GM12875 (cell line): ENCODE results near the gene ITIH3.

ENCODE experiments used
- H3K4me3 ChIP-seq: one replicate; pipeline ENCODE4 v1.5.1; 2011; ENCODE audit warnings: low read depth, low read length, control low read depth
- TF ChIP-seq, protein P1 (sequence below): IDR thresholded peaks from 2 replicates; pipeline ENCODE4 v1.5.1; 2011; ENCODE audit warnings: low read depth, mild to moderate bottlenecking, control low read depth, inconsistent platforms, low read length, moderate library complexity, borderline replicate concordance; ENCODE audit not compliant: insufficient read depth

The ITIH3 gene

DNA sequence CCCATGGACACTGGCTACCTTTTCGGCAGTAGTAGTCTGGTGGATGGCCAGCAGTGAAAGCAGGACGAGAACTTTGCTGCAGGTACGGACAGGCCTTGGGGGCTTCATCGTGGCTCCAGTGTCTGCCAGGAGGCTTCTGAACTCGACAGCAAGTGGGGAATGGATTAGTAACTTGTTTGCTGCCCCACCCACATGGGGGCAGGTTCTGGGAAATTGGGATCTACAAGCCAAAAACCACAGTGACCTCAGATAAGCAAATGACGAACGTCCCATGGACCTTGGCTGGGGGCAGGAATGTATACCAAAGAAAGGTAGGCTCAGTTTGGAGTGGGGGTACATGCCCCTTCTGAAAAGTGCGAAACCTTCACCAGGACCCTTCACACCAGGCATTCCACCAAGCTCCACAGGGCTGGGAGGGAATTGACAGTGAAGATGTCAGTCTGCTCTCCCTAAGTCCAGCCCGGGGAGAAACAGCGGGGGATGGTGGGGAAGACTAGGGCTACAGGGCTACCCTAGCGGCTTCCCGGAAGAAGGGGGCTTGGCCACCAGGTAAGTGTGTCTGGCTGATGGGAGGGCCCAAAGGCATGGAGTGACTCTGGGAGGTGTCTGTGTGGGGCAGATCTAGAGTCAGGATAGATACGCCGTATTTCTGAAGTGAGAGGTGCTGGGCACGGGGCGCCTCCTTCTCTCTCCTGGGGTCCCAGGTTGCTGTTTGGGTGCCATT, 36.1 kb downstream of the ITIH3 start, which contains the start of gene ITIH4:
ITIH4 (minus strand) TSS at position 138 of the 724 bp plus-strand sequence; CDS start at position 108, 30 bp downstream.
- no peak within 1 kb of the TSS for H3K4me3 ChIP-seq
- TF ChIP-seq, protein P1, sequence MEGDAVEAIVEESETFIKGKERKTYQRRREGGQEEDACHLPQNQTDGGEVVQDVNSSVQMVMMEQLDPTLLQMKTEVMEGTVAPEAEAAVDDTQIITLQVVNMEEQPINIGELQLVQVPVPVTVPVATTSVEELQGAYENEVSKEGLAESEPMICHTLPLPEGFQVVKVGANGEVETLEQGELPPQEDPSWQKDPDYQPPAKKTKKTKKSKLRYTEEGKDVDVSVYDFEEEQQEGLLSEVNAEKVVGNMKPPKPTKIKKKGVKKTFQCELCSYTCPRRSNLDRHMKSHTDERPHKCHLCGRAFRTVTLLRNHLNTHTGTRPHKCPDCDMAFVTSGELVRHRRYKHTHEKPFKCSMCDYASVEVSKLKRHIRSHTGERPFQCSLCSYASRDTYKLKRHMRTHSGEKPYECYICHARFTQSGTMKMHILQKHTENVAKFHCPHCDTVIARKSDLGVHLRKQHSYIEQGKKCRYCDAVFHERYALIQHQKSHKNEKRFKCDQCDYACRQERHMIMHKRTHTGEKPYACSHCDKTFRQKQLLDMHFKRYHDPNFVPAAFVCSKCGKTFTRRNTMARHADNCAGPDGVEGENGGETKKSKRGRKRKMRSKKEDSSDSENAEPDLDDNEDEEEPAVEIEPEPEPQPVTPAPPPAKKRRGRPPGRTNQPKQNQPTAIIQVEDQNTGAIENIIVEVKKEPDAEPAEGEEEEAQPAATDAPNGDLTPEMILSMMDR: no peak

DNA sequence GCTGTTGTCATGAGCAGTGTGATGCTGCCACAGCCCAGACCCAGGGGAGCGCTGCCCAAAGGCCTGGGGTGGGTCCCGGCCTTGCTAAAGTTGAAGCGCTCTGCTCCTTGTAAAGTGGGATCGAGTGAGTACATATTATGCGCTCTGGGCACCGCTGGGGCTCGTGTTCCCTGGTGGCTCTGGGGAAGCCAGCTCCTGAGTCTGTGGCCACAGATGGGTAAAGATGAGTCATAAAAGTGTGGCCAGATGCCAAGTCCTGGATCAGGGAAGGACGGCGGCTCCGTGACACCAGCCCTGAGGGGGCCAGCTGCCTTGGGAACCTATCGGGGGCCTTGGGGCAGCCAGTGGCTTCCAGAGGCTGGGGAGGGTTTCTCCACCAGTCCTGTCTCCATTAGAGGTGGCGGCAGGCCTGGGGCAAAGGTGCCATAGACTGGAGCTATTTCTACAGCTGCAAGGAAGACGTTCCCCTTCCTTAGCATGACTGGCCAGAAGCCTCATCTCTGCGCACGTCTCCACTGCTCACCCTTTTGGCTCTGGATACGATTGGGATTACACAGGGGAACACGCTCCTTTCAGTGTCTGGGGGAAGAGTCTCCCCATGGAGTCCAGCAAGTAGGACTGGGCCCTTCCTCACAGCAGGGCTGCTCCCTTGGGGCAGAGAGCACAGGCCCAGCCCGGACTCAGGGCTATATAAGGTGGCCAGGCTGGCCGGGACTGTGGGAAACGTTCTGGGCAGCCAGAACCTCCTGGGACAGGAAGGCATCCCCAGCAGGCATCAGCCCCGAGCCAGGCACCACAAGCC, 37.1 kb downstream of the ITIH3 start:
- TF ChIP-seq, protein P1: no peak

DNA sequence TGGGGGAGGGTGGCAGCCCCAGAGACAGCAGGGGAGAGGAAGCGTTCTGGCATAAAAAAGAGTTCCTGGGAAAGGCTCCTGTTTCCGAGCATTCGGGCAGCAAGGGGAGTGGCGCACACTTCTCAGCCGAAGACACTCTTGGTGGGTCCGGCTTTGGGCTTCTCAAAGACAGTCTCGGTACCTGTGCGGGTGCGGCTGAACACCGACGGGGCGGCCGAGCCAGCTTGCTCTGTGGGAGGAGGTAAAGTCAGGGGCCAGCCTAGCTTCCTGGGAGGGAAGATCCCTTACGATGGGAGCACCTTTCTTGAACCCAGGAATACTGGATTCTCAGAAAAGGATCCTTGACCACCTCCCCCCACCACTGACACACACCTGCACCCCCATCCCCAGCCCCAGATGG, 38.6 kb downstream of the ITIH3 start:
- TF ChIP-seq, protein P1: no peak

More for the DNA sequence above, 37.1 kb downstream of the ITIH3 start:
- no peak overlapping the region for H3K4me3 ChIP-seq

DNA sequence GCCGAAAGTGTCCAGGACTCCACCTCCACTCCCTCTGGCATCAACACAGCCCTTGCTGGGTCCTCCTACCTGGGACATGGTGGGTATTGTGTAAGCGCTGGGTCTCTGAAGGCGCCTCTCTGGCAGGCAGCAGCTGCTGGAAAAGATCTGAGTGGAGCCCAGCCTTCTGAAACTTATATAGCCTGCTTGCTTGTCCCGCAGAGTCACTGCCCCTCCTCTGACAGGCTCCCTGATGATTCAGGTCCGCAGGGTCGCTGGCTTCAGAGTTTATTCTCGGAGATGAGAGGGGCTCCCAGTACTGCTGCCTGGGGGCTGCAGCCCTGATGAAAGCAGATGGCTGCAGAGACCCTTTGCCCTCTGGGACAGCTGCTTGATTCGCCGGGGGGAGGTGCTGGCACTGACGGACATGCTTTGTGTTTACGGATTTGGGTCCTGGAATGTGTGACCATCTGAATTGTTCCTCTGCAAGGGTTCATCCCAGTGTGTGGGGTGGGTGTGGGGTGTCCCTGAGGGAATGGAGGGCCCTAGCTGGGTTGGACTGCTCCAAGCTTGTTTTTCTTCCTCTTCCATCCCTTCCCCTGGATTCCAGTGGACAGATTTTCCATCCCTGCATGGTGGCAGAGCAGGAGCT, 40.4 kb downstream of the ITIH3 start, which contains the start of gene MUSTN1:
MUSTN1 (minus strand) TSS at position 149 of the 631 bp plus-strand sequence; CDS start at position 78, 71 bp downstream.
- no peak within 1 kb of the TSS for H3K4me3 ChIP-seq
- TF ChIP-seq, protein P1: no peak

More for the DNA sequence above, 38.6 kb downstream of the ITIH3 start:
- no peak overlapping the region for H3K4me3 ChIP-seq

DNA sequence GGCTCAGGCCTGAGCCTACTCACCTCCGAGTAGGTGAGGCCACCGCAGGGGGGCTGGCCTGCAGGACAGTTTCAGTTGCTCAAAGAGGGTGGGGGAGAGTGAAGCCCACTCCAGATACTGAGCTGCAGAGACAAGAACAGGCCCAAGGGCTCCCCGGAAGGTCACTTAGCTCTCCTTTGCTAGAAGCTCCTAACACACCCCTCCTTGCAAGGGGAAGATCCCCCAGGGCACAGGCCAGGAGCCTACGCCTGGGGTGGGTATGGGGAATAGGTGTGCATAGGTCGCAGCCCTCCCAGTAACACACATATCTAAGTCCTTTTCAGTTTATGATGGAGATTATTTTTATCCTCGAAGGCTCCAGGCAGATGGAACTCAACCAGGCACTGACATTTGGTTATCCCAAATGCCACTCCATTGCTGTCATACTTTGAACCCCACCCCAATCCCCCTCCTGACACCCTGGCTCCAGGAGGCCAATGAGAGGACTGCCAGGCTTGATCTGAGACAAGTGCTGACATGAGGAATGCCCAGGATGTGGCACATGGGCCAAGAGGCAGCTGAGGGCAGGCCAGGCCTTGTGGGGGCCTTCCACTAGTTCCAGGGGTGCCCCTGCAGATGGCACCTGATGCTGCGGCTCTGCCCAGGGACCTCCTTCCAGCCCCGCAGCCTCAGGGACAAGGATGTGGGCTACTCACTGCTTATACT, 41.3 kb downstream of the ITIH3 start:
- TF ChIP-seq, protein P1: no peak
- H3K4me3 ChIP-seq: no peak overlapping the region

DNA sequence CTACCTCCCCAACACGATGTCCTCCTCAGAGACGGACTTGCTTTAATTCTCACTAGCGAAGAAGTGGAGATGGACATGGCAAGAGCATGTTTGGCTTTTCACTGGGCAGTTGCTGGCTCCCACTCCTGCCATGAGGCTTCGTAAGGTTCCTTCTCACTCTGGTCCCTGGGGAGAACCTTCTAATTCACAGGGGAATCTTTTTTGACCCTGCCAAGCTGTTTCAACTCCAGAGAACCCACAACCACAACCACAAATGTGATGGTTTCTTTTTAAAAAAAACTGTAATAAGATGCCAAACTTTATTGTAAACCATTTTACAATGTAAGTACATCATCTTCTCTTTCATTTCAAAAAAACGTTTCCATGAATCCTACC, 41.9 kb downstream of the ITIH3 start:
- TF ChIP-seq, protein P1: no peak
- no peak overlapping the region for H3K4me3 ChIP-seq
